ENCODE results near the gene PEPD.

Gene PEPD

GRCh38 chr19:33390908-33391630 lies 130.5 kb downstream of the PEPD start:
- no peaks in the 10 kb centered on the region for H3K4me1 ChIP-seq (ENCODE audit: control insufficient read depth, insufficient read depth, low read length, poor library complexity, severe bottlenecking)
- H3K27ac ChIP-seq (ENCODE audit: insufficient read depth, low read length, poor library complexity, severe bottlenecking) = no peak overlapping the region
- no peaks in the 10 kb centered on the region for H3K27me3 ChIP-seq (replicated peaks; ENCODE audit: control insufficient read depth, insufficient read depth, low read length, poor library complexity, severe bottlenecking)
- no peak overlapping the region for H3K4me3 ChIP-seq (ENCODE audit: insufficient read depth, low read depth, low read length, poor library complexity, severe bottlenecking)
- no peak for DNase-seq
- peaks cover 9% of the 10 kb centered on the region for H3K36me3 ChIP-seq (ENCODE audit: control insufficient read depth, insufficient read depth, low read length)
- no peaks in the 10 kb centered on the region for H3K9me3 ChIP-seq (ENCODE audit: control insufficient read depth, low read length)

DNA sequence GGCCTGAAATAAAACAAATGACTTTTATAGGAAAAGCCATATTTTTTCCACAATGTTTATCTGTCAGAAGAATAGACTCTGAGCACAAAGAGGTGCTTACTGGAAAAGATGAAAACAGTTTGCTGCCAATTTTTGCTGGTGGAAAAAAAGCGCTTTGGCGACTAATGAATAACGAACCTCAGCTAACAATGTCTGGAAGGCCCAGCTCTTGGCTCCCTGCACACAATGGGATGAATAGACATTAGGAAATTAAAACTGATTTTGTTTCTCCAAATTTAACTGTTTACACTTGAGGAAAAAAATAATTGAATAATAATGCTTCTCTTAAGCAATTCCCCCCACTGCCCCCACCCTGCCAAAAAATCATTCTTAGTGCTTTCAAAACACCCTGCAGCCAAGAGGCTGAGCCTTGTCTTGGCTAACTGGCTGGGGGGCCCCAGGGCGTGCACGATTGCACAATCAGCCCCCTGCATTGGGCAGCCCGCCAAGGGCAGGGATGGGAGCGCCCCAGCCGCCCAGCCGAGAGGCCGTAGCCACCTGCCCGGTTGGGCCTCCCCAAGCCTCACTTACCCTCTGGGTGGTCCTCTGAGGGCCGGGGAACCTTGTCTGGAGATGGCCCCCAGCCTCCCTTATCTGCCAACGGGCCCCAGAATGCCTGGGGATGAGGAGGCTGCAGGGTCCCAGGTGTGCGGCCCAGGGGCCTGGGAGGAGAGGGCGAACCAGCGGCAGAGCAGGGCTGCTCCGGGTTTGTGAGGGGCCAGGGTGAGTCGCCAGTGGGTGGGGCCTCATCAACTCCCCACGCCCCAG lies 131.3 kb downstream of the PEPD start:
- Histone ChIP-seq H3K4me3 (ENCODE audit: insufficient read depth, low read depth, low read length, poor library complexity, severe bottlenecking) (no peak overlapping the region), H3K4me1 (ENCODE audit: control insufficient read depth, insufficient read depth, low read length, poor library complexity, severe bottlenecking) (no peaks in the 10 kb centered on the region), H3K36me3 (ENCODE audit: control insufficient read depth, insufficient read depth, low read length) (peaks cover 9% of the 10 kb centered on the region), H3K9me3 (ENCODE audit: control insufficient read depth, low read length) (no peaks in the 10 kb centered on the region), H3K27me3 (replicated peaks; ENCODE audit: control insufficient read depth, insufficient read depth, low read length, poor library complexity, severe bottlenecking) (no peaks in the 10 kb centered on the region), H3K27ac (ENCODE audit: insufficient read depth, low read length, poor library complexity, severe bottlenecking) (no peak overlapping the region)
- DNase-seq = no peak

GRCh38 chr19:33389421-33390100 lies 132.0 kb downstream of the PEPD start:
- Histone ChIP-seq H3K36me3 (ENCODE audit: control insufficient read depth, insufficient read depth, low read length) (peaks cover 9% of the 10 kb centered on the region), H3K4me3 (ENCODE audit: insufficient read depth, low read depth, low read length, poor library complexity, severe bottlenecking) (no peak overlapping the region), H3K4me1 (ENCODE audit: control insufficient read depth, insufficient read depth, low read length, poor library complexity, severe bottlenecking) (no peaks in the 10 kb centered on the region), H3K27me3 (replicated peaks; ENCODE audit: control insufficient read depth, insufficient read depth, low read length, poor library complexity, severe bottlenecking) (no peaks in the 10 kb centered on the region), H3K27ac (ENCODE audit: insufficient read depth, low read length, poor library complexity, severe bottlenecking) (no peak overlapping the region), H3K9me3 (ENCODE audit: control insufficient read depth, low read length) (no peaks in the 10 kb centered on the region)
- DNase-seq = no peak

- H3K27ac ChIP-seq (ENCODE audit: insufficient read depth, low read length, poor library complexity, severe bottlenecking) = no peak overlapping the region
- H3K9me3 ChIP-seq (ENCODE audit: control insufficient read depth, low read length) = no peaks in the 10 kb centered on the region
- no peaks in the 10 kb centered on the region for H3K4me1 ChIP-seq (ENCODE audit: control insufficient read depth, insufficient read depth, low read length, poor library complexity, severe bottlenecking)
- DNase-seq = no peak
- peaks cover 9% of the 10 kb centered on the region for H3K36me3 ChIP-seq (ENCODE audit: control insufficient read depth, insufficient read depth, low read length)
- no peaks in the 10 kb centered on the region for H3K27me3 ChIP-seq (replicated peaks; ENCODE audit: control insufficient read depth, insufficient read depth, low read length, poor library complexity, severe bottlenecking)
- no peak overlapping the region for H3K4me3 ChIP-seq (ENCODE audit: insufficient read depth, low read depth, low read length, poor library complexity, severe bottlenecking)
Observed at GRCh38 chr19:33388725-33389420, 132.7 kb downstream of the PEPD start.

DNA sequence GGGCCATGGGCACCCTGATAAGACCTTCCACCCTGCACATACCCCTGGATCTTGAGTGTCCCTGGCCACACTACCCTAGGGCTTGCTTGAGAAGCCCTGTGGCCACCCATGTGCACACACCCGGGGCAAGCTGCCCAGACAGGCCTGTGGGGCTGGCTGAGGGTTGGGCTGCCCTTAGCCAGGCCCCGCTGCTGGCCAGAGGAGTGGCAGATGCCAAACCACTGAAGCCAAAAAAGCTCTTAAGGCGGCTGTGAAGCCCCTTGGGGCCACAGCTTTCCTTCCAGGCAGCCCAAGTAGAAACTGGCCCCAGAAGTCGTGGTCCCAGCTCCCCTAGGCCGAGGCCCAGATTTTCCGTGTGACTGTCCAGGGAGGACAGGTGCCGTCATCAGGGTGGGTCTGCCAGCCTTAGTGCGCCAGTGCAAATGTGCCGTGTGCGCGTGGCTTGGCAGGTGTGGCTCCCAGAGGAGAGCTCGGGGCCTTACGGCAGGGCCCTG lies 133.3 kb downstream of the PEPD start:
- H3K27ac ChIP-seq (ENCODE audit: insufficient read depth, low read length, poor library complexity, severe bottlenecking) = no peak overlapping the region
- no peaks in the 10 kb centered on the region for H3K27me3 ChIP-seq (replicated peaks; ENCODE audit: control insufficient read depth, insufficient read depth, low read length, poor library complexity, severe bottlenecking)
- DNase-seq = no peak
- H3K4me3 ChIP-seq (ENCODE audit: insufficient read depth, low read depth, low read length, poor library complexity, severe bottlenecking) = no peak overlapping the region
- no peaks in the 10 kb centered on the region for H3K4me1 ChIP-seq (ENCODE audit: control insufficient read depth, insufficient read depth, low read length, poor library complexity, severe bottlenecking)
- no peaks in the 10 kb centered on the region for H3K9me3 ChIP-seq (ENCODE audit: control insufficient read depth, low read length)
- H3K36me3 ChIP-seq (ENCODE audit: control insufficient read depth, insufficient read depth, low read length) = peaks cover 9% of the 10 kb centered on the region

DNA sequence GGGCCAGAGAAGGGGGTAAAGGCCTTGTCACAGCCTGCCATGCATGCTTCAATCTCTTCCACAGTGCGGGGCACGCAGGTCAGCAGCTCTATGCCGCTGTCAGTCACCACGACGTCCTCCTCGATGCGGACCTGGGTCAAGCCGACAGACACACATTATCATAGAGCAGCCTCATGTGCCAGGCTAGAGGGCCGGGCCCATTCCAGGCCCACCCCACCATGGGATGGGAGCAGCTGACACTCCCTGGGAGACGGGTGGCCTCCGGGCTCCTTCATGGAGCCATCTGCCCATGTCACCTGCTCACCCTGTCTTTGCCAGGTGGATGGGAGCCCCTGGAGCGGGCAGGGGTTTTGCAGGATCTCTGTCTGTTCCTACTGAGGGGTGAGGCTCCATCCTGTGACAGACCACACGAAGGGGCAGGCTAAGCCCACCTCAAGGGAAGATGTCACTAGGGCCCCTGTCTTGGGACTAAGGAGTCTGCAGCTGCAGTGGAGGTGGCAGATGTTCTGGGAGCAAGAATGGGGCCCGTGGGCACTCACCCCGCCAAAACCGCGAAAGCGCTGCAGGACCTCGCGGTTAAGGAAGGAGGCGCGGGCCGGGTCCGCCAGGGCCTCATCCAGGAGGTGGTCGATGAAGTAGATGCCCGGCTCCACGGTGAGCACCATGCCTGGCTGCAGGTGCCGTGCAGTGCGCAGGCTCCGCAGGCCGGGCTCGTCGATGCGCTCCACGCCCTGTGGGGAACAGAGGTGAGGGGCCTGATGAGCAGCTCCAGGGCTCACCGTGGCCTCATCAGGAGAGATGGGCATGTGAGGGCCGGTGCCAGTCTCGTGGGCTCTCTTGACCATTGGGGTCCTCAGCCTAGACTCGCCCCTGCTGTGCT lies 134.0 kb downstream of the PEPD start:
- Histone ChIP-seq H3K9me3 (ENCODE audit: control insufficient read depth, low read length) (no peaks in the 10 kb centered on the region), H3K36me3 (ENCODE audit: control insufficient read depth, insufficient read depth, low read length) (peaks cover 9% of the 10 kb centered on the region), H3K27me3 (replicated peaks; ENCODE audit: control insufficient read depth, insufficient read depth, low read length, poor library complexity, severe bottlenecking) (no peaks in the 10 kb centered on the region), H3K4me3 (ENCODE audit: insufficient read depth, low read depth, low read length, poor library complexity, severe bottlenecking) (no peak overlapping the region), H3K27ac (ENCODE audit: insufficient read depth, low read length, poor library complexity, severe bottlenecking) (no peak overlapping the region), H3K4me1 (ENCODE audit: control insufficient read depth, insufficient read depth, low read length, poor library complexity, severe bottlenecking) (no peaks in the 10 kb centered on the region)
- no peak for DNase-seq

- no peak overlapping the region for H3K27ac ChIP-seq (ENCODE audit: insufficient read depth, low read length, poor library complexity, severe bottlenecking)
- no peak overlapping the region for H3K4me3 ChIP-seq (ENCODE audit: insufficient read depth, low read depth, low read length, poor library complexity, severe bottlenecking)
Observed at GRCh38 chr19:33386361-33386858, 135.2 kb downstream of the PEPD start.

DNA sequence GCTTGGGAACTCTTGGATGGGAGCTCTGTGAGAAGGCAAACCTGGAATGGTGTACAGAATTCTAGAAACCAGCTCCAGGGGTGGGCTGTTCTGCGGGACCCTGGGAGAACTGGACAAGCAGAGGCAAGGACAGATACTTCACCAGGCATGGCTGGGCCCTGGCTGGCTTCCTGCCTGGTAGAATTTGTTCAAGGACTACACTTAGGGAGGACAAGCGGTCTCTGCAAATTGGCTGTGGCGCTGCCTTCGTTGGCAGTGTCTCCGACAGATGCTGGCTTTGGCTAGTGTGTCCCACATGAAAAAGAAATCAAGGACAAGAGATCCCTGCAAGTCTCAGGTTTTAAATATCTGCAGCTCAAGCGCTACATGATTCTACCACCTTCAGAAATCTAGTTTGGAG lies 135.6 kb downstream of the PEPD start:
- Histone ChIP-seq H3K4me3 (ENCODE audit: insufficient read depth, low read depth, low read length, poor library complexity, severe bottlenecking) (no peak overlapping the region), H3K27ac (ENCODE audit: insufficient read depth, low read length, poor library complexity, severe bottlenecking) (no peak overlapping the region), H3K4me1 (ENCODE audit: control insufficient read depth, insufficient read depth, low read length, poor library complexity, severe bottlenecking) (no peaks in the 10 kb centered on the region), H3K9me3 (ENCODE audit: control insufficient read depth, low read length) (no peaks in the 10 kb centered on the region), H3K27me3 (replicated peaks; ENCODE audit: control insufficient read depth, insufficient read depth, low read length, poor library complexity, severe bottlenecking) (no peaks in the 10 kb centered on the region), H3K36me3 (ENCODE audit: control insufficient read depth, insufficient read depth, low read length) (peaks cover 11% of the 10 kb centered on the region)
- DNase-seq = no peak

More at GRCh38 chr19:33386361-33386858, 135.2 kb downstream of the PEPD start:
- Histone ChIP-seq H3K27me3 (replicated peaks; ENCODE audit: control insufficient read depth, insufficient read depth, low read length, poor library complexity, severe bottlenecking) (no peaks in the 10 kb centered on the region), H3K36me3 (ENCODE audit: control insufficient read depth, insufficient read depth, low read length) (peaks cover 9% of the 10 kb centered on the region), H3K9me3 (ENCODE audit: control insufficient read depth, low read length) (no peaks in the 10 kb centered on the region), H3K4me1 (ENCODE audit: control insufficient read depth, insufficient read depth, low read length, poor library complexity, severe bottlenecking) (no peaks in the 10 kb centered on the region)
- no peak for DNase-seq

DNA sequence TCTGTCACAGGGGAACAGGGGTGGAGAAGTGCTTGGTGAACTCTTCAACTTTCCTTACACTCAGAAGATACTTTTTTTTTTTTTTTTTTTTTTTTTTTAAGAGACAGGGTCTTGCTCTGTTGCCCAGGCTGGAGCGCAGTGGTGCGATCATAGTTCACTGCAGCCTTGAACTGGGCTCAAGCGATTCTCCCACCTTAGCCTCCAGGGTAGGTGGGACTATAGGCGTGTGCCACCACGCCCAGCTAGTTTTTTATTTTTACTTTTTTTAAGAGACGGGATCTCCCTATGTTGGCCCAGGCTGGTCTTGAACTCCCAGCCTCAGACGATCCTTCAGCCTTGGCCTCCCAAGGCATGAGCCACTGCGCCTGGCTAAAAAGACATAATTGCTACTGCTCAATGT lies 136.6 kb downstream of the PEPD start:
- Histone ChIP-seq H3K9me3 (ENCODE audit: control insufficient read depth, low read length) (no peaks in the 10 kb centered on the region), H3K27me3 (replicated peaks; ENCODE audit: control insufficient read depth, insufficient read depth, low read length, poor library complexity, severe bottlenecking) (no peaks in the 10 kb centered on the region), H3K4me1 (ENCODE audit: control insufficient read depth, insufficient read depth, low read length, poor library complexity, severe bottlenecking) (no peaks in the 10 kb centered on the region), H3K4me3 (ENCODE audit: insufficient read depth, low read depth, low read length, poor library complexity, severe bottlenecking) (no peak overlapping the region), H3K36me3 (ENCODE audit: control insufficient read depth, insufficient read depth, low read length) (peaks cover 13% of the 10 kb centered on the region), H3K27ac (ENCODE audit: insufficient read depth, low read length, poor library complexity, severe bottlenecking) (no peak overlapping the region)
- DNase-seq = no peak
